ENCODE data around the gene SMIM12. TPM values are rescaled to one million over a fixed set of nuclear protein-coding genes. Genes with fewer than 3 reads are reported as not detected.
"Not testable (repeated sequence)": the region's sequence is repeated elsewhere in the genome, so short reads cannot be mapped to it uniquely, and the experiment has no call there.

SMIM12 gene
- total RNA-seq, 1 donor from 2014 or later, result 34.0 TPM

DNA sequence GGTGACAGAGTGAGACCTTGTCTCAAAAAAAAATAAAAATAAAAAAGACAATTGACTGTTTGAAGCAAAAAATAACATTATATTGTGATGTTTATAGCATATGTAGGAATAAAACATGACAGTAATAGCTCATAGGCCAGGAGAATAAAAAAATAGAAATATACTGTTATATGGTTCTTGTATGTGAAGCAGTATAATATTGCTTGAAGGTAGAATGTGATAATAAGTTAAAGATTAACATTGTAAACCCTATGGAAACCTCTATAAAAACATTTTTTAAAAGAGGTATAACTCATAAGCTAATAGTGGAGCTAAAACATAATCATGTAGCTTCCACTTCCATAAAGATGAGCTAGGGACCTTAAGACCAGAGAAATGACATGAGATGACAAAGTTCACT, 43.2 kb downstream of the SMIM12 start:
- no peak for DNase-seq
- H3K27ac ChIP-seq, result no peak overlapping the region
- no peaks in the 10 kb centered on the region for H3K36me3 ChIP-seq
- no peaks in the 10 kb centered on the region for H3K27me3 ChIP-seq (ENCODE audit: low read depth)
- TF ChIP-seq, protein P1, sequence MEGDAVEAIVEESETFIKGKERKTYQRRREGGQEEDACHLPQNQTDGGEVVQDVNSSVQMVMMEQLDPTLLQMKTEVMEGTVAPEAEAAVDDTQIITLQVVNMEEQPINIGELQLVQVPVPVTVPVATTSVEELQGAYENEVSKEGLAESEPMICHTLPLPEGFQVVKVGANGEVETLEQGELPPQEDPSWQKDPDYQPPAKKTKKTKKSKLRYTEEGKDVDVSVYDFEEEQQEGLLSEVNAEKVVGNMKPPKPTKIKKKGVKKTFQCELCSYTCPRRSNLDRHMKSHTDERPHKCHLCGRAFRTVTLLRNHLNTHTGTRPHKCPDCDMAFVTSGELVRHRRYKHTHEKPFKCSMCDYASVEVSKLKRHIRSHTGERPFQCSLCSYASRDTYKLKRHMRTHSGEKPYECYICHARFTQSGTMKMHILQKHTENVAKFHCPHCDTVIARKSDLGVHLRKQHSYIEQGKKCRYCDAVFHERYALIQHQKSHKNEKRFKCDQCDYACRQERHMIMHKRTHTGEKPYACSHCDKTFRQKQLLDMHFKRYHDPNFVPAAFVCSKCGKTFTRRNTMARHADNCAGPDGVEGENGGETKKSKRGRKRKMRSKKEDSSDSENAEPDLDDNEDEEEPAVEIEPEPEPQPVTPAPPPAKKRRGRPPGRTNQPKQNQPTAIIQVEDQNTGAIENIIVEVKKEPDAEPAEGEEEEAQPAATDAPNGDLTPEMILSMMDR (IDR thresholded peaks at IDR 0.05), result no peak
- ATAC-seq, result no peak
- H3K4me3 ChIP-seq, result no peak overlapping the region
- intact Hi-C loops (cut with DNase I), result no loop called here
- H3K9me3 ChIP-seq, result no peaks in the 10 kb centered on the region
- H3K4me1 ChIP-seq, result no peaks in the 10 kb centered on the region

DNA sequence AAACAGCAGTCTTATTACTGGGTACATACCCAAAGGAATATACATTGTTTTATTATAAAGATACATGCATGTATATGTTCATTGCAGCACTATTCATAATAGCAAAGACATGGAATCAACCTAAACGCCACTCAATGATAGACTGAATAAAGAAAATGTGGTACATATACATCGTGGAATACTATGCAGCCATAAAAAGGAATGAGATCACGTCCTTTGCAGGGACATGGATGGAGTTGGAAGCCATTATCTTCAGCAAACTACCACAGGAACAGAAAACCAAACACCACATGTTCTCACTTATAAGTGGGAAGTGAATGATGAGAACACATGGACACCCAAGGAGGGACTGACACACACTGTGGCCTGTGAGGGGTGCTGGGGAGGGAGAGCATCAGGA, 48.8 kb downstream of the SMIM12 start:
- H3K4me3 ChIP-seq; H3K27ac ChIP-seq; H3K27me3 ChIP-seq (ENCODE audit: low read depth); H3K4me1 ChIP-seq; DNase-seq; ATAC-seq; H3K9me3 ChIP-seq; H3K36me3 ChIP-seq; intact Hi-C loops (cut with DNase I): not testable (repeated sequence)

DNA sequence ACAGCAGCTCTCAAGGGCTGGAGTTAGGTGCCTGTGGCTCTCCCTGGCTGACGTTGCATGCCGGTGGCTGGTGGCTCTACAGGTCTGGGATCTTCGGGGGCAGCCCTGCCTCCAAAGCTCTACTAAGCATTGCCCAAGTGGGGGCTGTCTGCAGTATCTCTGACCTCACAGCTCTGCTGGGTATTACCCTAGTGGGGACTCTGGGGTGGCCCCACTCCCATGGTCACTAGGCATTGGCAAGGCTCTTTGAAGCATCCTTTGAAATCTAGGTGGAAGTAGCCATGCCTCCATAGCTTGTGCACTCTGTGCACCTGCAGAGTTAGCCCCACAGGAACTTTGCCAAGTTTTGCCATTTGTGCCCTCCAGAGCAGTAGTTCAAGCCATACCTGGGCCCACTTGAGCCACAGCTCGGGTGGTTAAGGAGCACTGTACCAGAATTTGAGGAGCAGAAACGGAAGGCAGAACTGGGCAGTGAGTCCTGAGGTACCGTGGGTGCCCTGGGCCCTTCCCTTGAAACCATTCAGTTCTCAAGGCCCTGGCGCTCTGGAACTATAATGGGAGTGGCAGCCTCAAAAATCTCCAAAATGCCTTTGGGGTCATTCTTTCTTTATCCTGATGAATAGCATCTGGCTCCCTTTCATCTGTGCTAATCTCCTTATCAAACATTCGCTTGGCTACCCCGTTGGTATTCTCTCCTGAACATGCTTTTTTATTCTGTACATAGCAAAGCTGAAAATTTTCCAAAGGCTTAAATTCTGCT, 51.3 kb downstream of the SMIM12 start:
- TF ChIP-seq, protein P1 (IDR thresholded peaks at IDR 0.05), result no peak
- no peak overlapping the region for H3K4me3 ChIP-seq
- no peaks in the 10 kb centered on the region for H3K36me3 ChIP-seq
- H3K27ac ChIP-seq, result no peak overlapping the region
- no peaks in the 10 kb centered on the region for H3K9me3 ChIP-seq
- no peak for DNase-seq
- intact Hi-C loops (cut with DNase I), result no loop called here
- H3K27me3 ChIP-seq (ENCODE audit: low read depth), result no peaks in the 10 kb centered on the region
- no peak for ATAC-seq
- no peaks in the 10 kb centered on the region for H3K4me1 ChIP-seq

DNA sequence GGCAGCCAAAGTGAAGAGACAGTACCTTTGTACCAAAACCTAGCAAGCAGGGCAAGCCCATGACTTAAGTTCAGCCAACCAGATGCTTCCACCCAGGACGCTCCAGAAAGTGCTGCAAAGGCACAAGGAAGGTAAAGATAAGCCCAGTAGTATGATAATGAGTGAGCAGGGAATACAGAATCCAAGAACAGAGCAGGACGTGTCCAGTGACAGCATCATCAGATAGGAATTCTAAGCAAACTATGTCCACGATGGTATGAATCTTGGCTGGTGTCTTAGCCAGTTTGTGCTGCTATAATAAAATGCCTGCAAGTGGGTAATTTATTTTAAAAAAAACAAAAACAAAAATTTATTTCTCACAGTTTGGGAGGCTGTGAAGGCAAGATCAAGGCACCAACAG, 53.2 kb downstream of the SMIM12 start:
- no peaks in the 10 kb centered on the region for H3K27me3 ChIP-seq (ENCODE audit: low read depth)
- intact Hi-C loops (cut with DNase I), result no loop called here
- no peaks in the 10 kb centered on the region for H3K4me1 ChIP-seq
- H3K9me3 ChIP-seq, result no peaks in the 10 kb centered on the region
- H3K27ac ChIP-seq, result no peak overlapping the region
- no peaks in the 10 kb centered on the region for H3K36me3 ChIP-seq
- no peak for ATAC-seq
- TF ChIP-seq, protein P1 (IDR thresholded peaks at IDR 0.05), result no peak
- no peak for DNase-seq
- H3K4me3 ChIP-seq, result no peak overlapping the region

DNA sequence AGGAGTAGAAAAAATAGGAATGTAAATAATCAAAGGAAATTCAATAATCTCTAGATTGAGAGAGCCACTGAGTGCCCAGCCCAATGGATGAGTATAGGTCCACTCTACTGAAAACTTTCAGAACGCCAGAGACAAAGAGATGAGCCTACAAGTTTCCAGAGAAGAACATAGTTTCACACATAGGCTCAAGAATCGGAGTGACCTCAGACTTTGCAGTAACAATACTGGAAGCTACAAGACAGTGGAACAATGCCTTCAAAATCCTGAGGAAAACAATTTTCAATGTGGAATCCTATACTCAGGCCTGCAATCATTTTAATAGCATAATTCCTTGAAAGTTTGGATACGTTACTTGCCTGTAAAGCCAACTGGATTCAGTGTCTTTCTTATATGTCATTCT, 55.8 kb downstream of the SMIM12 start:
- TF ChIP-seq, protein P1 (IDR thresholded peaks at IDR 0.05), result no peak
- intact Hi-C loops (cut with DNase I), result no loop called here
- Histone ChIP-seq H3K4me1 (no peaks in the 10 kb centered on the region), H3K9me3 (no peaks in the 10 kb centered on the region), H3K27ac (no peak overlapping the region), H3K4me3 (no peak overlapping the region), H3K36me3 (no peaks in the 10 kb centered on the region), H3K27me3 (ENCODE audit: low read depth) (no peaks in the 10 kb centered on the region)
- DNase-seq, result no peak
- ATAC-seq, result no peak

Other genes with a start within 250 kb of the SMIM12 start
- not detected for gene GJB5, start 104.7 kb downstream of the SMIM12 start, total RNA-seq
- gene GJB4, start 100.0 kb downstream of the SMIM12 start, total RNA-seq, result 0.12 TPM
- gene GJB3, start 78.5 kb downstream of the SMIM12 start, total RNA-seq, result 0.80 TPM
- 16.1 TPM for gene GJA4, start 66.8 kb downstream of the SMIM12 start, total RNA-seq
- 0.18 TPM for gene DLGAP3, start 69.9 kb upstream of the SMIM12 start, total RNA-seq
- 47.8 TPM for gene TMEM35B, start 125.6 kb upstream of the SMIM12 start, total RNA-seq
- 24.8 TPM for gene ZMYM6, start 172.2 kb upstream of the SMIM12 start, total RNA-seq
- 12.6 TPM for gene ZMYM1, start 219.6 kb upstream of the SMIM12 start, total RNA-seq